Activated CD4-positive, alpha-beta T cell treated with anti-CD3 and anti-CD28 coated beads, Interleukin-2, amount 50 U/mL, for 48 hours (primary cell): ENCODE data around the gene TOP2A.

Source experiments
- DNase-seq, 2 experiments: peaks; one replicate each; pipeline ENCODE4 v3.0.0-alpha.2; 2020

TOP2A gene

GRCh38 chr17:40343219-40344119 lies 74.2 kb downstream of the TOP2A start:
- no peak for DNase-seq

- no peak for DNase-seq
Measured at GRCh38 chr17:40342504-40343218, 75.0 kb downstream of the TOP2A start.

GRCh38 chr17:40341808-40342503 lies 75.7 kb downstream of the TOP2A start:
- DNase-seq, result peak in 1 of 2 experiments; percentile 42

GRCh38 chr17:40340880-40341807 lies 76.6 kb downstream of the TOP2A start:
- peak; percentile 82 to 87 for DNase-seq

- no peak for DNase-seq
Measured at GRCh38 chr17:40340327-40340726, 77.4 kb downstream of the TOP2A start.

- DNase-seq, result no peak
Measured at GRCh38 chr17:40338941-40339649, 78.6 kb downstream of the TOP2A start.
